NCI-H526 (cell line): ENCODE results near the gene EHMT2.
"Not testable (repeated sequence)": the region's sequence is repeated elsewhere in the genome, so short reads cannot be mapped to it uniquely, and the experiment has no call there.

Experiments
- DNase-seq, 2 experiments: peaks; one replicate each; lab custom pipeline; 2025; lab: John Stamatoyannopoulos, UW

EHMT2 gene

DNA sequence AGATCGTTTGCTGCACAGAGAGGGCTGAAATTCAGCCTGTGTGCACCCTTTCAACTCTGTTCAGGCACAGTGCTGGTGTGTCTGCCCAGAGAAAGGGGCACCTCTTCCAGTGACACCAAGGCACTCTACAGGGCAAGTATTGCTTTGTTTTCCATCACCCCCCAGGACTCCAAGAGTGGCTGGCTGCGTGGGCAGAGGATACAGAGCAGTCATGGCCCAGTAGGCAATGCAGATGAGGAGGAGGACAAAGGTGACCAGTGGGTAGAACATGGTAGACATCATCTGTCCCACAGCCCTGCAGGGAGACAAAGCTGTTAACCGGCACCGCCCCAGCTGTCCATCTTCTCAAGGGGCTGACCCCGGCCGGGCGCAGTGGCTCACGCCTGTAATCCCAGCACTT, 28.2 kb downstream of the EHMT2 start:
- no peak for DNase-seq

DNA sequence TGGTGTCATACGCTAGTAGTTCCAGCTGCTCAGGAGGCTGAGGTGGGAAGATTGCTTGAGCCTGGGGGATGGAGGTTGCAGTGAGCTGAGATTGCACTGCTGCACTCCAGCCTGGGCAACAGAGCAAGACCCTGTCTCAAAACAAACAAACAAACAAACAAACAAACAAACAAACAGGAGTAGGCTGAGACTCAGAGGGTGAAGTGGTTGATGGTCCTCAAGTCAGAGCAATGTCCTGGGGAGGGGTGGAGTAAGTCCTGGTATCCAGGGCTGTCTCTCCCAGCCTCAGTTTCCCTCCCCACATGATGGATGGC, 28.9 kb downstream of the EHMT2 start:
- not testable (repeated sequence) for DNase-seq

DNA sequence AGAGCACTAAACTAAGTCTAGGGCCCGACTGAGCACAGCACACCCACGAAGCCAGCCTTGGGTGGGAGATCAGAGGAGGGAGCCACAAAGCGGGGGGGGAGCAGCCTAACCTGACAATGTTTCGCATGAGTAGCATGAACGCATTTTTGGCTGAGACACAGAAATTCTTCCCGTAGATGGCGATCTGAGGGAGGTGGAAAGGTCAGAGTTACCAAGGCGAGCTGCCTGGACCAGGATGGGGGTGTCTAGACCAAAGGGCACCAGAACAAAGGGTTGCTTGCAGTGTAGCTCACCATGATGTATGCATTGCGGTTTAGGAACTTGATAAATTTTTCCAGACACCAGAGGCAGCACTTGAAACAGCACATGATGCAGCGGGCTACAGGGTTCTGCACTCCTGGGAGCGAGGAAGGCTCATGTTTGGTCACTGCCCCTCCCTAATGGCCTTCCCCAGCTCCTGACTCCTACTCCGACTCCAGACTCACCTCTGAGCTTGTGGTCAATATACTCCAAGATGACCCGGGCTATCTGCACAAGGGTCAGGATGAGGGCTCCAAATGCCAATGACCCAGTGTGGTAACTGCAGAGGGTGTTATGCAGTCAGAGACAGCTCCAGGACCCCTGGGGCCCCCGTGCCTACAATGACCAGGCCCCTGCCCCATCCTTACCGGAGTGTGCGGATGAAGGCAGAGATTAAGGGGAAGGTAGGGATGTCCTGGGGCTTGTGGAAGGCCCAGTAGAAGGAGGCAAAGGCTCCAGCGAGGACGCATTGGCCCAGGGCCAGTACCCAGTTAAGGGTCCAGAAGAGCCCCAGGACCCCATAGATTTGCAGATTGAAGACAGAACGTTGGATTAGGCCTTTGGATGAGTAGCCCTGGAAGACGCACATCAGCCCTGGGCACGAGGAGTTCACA, 32.0 kb downstream of the EHMT2 start:
- DNase-seq: no peak

DNA sequence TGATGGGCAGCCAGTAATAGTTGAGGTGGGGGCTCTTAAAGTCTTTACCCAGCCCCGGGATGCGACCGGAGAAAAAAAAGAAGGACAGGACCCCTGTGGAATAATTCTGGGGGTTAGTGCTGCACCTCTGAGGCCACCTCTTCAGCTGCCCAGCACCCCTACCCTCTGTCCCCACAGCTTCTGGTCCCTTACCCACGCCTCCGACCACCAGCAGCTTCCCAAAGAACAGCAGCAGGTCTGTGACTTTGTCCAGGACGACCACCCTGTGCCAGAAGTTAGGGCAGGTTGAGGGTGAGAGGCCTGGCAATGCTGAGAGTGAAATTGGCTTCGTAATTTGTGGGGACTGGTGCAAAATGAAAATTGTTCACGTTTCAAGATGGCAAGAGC, 32.7 kb downstream of the EHMT2 start:
- DNase-seq: no peak

DNA sequence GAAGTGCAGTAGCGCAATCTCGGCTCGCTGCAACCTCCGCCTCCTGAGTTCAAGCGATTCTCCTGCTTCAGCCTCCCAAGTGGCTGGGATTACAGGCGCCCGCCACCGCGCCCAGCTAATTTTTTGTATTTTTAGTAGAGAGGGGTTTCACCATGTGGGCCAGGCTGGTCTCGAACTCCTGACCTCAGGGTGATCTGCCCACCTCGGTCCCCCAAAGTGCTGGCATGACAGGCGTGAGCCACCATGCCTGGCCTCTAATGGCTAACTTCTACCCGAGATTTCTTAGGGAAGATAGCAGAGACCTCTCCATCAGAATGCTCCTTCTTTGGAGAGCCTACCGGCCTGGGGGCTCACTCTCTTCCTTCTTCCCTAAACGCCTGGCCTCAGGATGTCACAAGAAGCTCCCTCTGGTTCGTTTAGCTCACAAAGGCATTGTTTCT, 33.4 kb downstream of the EHMT2 start:
- not testable (repeated sequence) for DNase-seq

DNA sequence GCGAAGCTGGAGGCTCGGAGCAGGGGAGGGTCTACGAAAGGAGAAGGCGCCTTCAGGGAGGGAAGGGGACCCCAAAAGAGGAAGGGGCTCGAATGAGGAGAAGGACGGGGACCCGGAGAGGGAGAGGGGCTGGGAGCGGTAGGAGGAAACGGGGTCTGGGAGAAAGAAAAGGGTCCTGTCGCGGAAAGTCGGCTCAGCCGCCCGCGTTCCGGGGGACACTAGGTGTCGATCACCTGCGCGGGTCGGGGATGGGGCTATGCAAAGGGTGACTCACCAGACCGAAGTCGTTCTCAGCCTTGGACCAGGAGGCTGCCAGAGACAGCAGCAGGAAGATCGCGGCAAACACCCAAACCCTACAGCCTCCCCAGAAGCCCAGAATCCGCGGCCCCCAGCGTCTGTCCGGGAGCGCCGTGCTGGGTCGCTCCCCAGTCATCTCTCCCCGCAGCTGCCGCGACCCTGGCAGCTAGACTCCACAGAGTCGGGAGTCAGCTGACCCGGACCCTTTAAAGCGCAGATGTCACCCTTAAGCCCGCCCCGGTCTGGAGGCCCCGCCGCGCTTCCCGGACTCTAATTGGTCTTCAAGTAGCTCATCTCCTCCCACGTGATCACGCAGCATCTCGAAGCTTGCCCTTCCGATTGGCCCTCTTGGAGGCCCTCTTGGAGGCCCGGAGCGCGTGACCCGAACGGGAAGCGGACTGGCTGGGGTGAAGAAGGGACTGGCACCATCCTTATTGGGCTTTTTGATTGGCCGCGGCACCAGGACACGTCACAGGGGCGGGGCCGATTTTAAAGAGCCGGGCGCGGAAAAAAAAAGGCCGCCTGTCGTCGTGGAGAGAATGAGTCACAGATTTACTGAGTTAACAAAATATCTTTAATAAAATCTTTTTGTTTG, 34.9 kb downstream of the EHMT2 start, which contains the start of gene NEU1:
Gene NEU1 (minus strand): TSS at position 478 of the 892 bp plus-strand sequence. CDS start 45 bp downstream, at position 433.
- DNase-seq: peak; percentile 100

DNA sequence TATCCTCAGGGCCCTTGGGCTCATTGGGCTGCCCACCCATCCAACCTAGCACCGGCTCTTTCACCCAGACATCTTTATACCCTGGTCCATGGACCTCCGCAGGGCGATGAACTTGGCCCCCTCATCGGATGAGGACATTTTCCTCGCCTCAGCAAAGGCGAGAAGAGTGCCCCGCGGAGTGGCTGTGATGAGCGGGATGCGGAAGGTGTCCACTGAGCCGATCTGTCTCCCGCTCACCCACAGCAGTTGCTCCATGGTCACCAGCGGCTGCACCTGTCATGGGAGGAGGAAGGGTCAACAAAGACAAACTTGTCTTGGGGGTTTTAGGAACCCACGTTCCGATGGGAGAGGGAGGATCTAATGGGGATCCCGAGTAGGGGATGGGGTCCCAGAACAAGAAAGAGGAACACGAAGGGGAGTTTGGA, 35.6 kb downstream of the EHMT2 start:
- DNase-seq: no peak

DNA sequence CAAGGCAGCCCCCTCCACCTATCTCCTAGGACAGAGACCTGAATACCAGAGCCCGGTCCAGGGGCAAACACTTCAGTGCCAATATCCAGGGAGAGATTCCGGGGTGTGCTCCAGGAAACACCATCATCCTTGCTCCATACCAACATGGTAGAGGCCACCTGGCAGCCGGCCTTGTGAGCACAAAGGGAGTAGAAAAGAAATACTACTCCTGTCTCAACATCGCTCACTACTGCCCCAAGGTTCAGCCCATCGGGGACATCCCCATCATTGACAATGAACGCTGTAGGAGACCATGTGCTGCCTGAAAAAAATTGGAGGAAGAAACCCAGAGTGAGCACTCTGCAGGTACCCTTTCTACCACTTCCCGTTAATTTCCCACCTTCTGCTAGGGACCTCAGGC, 36.3 kb downstream of the EHMT2 start:
- DNase-seq: no peak

DNA sequence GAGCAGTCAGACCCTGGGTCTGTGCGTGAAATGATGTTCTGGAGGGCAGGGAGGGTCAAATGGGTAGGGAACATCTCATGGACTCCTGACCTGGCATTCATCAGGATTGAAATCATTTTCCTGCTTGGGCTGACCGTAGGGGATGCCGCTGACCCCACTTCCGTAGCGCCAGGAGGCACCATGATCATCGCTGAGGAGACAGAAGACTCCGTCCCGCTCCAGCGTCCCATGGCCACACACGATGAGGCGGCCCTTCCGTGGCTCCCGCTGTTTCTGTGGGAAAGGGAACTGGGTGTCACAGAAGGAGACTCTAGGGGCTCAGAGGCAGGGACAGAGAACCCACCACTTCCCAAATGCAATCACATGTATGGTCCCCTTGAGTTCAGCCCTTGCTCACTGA, 37.1 kb downstream of the EHMT2 start:
- DNase-seq: no peak

DNA sequence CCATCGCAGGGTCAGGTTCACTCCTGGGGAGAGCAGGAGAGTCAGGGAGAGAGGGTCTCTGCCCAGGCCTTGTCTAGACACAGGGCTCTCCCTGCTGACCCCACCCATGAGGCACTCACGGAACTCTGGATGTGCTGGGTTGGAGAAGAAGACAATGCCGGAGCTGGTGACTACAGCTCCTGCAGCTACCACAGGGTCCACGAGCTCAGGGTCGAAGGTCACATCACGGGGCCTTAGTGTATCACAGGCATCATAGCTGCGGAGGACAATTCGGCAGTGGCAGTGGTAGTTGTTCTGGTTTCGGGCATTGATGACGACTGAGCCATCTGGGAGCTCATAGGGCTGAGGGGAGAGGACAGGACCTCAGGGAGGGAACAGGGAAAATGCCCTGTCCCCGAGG, 37.6 kb downstream of the EHMT2 start:
- no peak for DNase-seq

DNA sequence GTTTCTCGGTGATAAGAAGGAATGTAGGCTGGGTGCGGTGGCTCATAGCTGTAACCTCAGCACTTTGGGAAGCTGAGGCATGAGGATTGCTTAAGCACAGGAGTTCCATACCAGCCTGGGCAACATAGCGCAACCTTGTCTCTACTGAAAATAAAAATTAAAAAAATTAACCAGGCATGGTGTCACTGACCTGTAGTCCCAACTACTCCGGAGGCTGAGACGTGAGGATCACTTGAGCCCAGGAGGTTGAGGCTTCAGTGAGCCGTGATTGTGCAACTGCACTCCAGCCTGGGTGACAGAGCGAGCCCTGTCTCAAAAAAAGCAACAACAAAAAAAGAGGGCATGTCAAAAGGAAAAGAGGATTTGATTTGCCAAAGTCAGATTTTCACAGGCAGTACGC, 38.8 kb downstream of the EHMT2 start:
- no peak for DNase-seq

DNA sequence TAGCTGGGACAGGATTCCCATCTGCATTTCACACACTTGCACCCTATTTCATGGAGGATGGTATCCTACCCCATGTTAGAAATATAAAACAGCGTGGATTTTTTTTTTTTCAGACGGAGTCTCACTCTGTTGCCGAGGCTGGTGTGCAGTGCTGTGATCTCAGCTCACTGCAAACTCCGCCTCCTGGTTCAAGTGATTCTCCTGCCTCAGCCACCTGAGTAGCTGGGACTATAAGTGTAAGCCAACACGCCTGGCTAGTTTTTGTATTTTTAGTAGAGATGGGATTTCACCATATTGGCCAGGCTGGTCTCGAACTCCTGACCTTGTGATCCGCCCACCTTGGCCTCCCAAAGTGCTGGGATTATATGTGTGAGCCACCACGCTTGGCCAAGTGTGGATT, 39.7 kb downstream of the EHMT2 start:
- not testable (repeated sequence) for DNase-seq

DNA sequence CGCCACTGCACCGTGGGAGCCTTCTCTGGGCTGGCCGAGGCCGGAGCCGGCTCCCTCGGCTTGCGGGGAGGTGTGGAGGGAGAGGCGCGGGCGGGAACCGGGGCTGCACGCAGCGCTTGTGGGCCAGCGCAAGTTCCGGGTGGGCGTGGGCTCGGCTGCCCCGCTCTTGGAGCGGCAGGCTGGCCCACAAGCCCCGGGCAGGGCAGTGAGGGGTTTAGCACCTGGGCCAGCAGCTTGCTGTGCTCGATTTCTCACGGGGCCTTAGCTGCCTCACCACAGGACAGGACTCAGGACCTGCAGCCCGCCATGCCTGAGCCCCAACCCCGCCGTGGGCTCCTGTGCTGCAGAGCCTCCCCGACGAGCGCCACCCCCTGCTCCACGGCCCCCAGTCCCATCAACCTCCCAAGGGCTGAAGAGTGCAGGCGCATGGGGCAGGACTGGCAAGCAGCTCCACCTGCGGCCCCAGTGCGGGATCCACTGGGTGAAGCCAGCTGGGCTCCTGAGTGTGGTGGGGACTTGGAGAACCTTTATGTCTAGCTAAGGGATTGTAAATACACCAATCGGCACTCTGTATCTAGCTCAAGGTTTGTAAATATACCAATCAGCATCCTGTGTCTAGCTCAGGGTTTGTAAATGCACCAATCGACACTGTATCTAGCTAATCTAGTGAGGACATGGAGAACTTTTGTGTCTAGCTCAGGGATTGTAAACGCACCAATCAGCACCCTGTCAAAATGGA, 45.3 kb downstream of the EHMT2 start:
- DNase-seq: peak in 1 of 2 experiments; percentile 41

DNA sequence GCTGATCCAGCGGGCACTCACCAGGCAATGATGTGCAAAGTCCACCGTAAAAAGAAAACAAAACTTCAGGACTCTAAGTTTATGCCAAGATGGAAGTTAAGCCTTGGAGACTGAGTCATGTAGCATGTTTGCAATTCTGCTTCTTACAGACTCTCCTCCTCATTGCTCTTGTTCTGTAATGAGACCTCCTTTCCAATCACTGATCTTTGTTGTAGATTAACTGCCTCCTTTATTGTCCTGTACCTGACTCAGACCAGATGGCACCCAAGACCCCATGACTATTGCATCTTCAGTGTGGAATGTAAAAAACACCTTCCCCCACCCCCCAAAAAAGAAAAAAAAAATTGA, 46.0 kb downstream of the EHMT2 start:
- DNase-seq: no peak

DNA sequence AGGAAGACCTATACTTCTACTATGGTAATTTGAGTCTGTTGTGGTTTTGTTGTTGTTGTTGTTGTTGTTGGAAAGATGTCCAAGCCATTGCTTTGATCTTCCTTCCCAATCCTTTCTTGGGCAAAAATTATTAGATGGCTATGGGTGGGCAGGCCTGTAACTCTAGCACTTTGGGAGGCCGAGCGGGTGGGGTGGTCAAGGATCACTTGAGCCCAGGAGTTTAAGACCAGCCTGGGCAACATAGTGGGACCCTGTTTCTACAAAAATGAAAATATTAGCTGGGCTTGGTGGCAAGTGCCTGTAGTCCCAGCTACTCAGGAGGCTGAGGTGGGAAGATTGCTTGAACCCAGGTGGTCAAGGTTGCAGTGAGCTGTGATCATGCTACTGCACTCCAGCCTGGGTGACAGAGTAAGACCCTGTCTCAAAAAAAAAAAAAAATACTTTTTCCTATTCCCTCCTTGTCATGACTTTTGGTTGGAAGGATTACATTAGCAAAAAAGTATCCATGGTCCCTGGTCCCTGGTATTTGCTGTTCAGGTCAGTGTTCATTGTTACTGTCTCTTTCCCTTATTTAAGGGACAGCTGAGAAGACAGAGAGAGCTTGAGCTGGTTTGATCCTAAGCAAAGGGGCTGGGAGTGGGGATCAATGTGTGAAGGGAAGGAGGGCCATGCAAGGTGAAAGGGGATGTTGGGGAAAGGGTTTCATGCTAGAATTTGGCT, 46.6 kb downstream of the EHMT2 start:
- DNase-seq: no peak

DNA sequence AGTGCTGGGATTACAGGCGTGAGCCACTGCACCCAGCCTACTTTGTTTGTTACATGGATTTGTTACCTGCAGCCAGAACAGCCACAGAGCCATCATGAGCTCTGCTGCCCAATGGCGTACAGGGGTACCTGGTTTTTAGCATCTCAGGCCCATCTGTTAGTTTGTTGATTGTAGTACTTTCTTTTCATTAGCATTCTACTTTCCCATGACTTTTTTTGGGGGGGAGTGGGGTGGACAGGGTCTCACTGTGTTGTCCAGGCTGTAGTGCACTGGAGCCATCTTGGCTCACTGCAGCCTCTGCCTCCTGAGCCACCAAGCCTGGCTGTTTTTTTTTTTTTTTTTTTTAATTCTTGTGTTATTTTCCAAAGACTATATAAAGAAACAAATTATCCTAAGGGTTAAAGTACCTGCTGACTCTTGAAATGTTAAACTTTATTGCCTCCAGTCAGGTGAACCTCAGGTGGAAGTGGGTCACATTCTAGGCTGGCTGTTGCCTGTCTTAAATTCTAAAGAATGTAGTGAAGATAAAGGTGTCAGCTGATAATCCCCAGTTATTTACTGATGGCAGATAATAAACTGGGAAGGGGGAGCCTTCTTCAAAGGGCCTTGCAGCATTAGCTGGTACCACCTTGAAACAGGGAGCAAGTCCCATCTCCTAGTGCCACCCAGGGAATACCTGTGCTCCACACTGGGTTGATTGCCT, 50.1 kb downstream of the EHMT2 start:
- DNase-seq: no peak

DNA sequence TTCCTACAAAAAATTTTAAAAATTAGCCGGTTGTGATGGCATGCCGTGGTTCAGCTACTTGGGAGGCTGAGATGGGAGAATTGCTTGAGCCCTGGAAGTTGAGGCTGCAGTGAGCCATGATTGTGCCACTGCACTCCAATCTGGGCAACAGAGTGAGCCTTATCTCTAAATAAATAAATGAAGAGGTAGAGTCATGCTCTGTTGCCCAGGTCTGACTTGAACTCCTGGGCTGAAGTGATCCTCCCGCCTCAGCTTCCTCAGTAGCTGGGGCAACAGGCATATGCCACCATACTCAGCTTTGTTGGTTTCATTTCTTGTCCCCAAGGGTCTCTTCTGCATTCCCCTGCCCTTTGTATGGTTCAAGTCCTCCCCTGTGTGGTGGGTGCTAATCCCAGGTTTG, 53.0 kb downstream of the EHMT2 start:
- no peak for DNase-seq

DNA sequence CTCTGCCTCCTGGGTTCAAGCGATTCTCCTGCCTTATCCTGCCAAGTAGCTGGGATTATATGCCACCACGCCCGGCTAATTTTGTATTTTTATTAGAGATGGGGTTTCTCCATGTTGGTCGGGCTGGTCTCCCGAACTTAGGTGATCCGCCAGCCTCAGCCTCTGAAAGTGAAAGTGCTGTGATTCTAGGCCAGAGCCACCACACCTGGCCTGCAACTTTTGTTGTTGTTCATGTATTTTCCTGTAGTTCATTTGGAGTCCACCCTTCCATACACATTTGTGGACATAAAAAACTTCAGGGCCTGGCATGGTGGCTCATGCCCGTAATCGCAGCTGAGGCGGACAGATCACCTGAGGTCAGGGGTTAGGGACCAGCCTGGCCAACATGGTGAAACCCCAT, 55.4 kb downstream of the EHMT2 start:
- no peak for DNase-seq

DNA sequence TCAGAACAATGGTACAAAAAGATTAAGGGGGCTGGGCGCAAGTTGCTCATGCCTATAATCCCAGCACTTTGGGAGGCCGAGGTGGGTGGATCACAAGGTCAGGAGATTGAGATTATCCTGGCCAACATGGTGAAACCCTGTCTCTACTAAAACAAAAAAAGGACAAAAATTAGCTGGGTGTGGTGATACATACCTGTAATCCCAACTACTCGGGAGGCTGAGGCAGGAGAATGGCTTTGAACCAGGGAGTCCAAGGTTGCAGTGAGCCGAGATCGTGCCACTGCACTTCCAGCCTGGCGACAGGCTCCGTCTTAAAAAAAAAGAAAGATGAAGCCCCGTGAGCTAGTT, 57.7 kb downstream of the EHMT2 start:
- not testable (repeated sequence) for DNase-seq

DNA sequence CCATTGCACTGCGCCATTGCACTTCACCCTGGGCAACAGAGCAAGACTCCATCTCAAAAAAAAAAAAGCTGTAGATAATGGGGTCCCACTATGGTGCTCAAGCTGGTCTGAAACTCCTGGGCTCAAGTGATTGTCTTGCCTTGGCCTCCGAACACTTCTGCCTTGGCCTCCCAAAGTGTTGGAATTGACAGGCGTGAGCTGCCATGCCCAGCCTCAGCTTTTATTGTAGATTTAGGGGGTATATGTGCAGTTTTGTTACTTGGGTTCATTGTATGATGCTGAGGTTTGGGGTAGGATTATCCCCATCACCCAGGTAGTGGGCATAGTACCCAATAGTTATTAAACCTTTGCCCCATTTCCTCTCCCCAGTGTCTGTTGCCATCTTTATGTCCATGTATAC, 58.5 kb downstream of the EHMT2 start:
- no peak for DNase-seq

DNA sequence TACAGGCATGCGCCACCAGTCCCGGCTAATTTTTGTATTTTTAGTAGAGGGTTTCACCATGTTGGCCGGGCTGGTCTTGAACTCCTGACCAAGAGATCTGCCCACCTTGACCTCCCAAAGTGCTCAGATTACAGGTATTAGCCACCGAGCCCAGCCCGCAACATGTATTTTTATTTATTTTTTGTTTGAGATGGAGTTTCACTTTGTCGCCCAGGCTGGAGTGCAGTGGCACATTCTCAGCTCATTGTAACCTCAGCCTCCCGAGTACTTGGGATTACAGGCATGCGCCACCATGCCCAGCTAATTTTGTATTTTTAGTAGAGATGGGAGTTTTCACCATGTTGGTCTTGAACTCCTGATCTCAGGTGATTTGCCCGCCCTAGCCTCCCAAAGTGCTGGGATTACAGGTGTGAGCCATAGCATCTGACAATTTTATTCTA, 59.4 kb downstream of the EHMT2 start:
- not testable (repeated sequence) for DNase-seq
